Measurements from ENCODE around the gene OSBPL5. TPM values are rescaled to one million over a fixed set of nuclear protein-coding genes. Genes with fewer than 3 reads are reported as not detected.

Gene OSBPL5
- total RNA-seq, 4 donors from 2014 or later = 24.7 to 83.3 (median 48.2) TPM

DNA sequence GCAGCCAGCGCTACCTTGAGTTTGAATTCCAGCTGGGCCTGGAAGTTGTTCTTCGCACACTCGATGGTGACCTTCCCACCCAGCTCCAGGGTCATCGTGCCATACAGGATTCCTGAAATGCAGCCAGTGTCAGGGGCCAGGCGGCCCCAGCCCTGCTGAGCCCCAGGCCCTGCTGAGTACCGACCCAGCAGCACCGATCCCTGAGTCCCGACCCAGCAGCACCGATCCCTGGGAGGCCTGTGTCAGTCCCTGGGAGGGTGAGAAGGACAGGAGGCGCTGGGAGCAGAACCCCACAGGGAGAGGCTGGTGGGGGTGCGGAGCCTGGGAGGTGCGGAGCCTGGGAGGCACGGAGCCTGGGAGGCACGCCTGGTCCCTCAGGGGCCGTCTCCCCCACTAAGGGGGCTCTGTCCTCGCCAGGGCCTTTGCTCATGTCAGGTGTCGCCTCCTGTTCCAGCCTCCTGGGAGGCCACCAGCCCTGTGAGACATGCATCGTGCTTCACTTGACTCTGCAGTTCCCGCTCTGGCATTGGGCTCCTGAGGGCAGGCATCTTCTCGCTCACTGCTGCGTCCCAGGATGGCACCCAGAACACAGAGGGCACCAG lies 70.8 kb downstream of the OSBPL5 start:
- H3K9me3 ChIP-seq = no peaks in the 10 kb centered on the region
- H3K27ac ChIP-seq = peak overlapping the region in 1 of 2 donors; percentile 72
- H3K27me3 ChIP-seq = no peaks in the 10 kb centered on the region
- DNase-seq = peak in 1 of 2 donors; percentile 10
- intact Hi-C loops (cut with DNase I; ENCODE audit: low total_unique reads) = no loop called here
- H3K36me3 ChIP-seq = no peaks in the 10 kb centered on the region
- TF ChIP-seq, protein P1, sequence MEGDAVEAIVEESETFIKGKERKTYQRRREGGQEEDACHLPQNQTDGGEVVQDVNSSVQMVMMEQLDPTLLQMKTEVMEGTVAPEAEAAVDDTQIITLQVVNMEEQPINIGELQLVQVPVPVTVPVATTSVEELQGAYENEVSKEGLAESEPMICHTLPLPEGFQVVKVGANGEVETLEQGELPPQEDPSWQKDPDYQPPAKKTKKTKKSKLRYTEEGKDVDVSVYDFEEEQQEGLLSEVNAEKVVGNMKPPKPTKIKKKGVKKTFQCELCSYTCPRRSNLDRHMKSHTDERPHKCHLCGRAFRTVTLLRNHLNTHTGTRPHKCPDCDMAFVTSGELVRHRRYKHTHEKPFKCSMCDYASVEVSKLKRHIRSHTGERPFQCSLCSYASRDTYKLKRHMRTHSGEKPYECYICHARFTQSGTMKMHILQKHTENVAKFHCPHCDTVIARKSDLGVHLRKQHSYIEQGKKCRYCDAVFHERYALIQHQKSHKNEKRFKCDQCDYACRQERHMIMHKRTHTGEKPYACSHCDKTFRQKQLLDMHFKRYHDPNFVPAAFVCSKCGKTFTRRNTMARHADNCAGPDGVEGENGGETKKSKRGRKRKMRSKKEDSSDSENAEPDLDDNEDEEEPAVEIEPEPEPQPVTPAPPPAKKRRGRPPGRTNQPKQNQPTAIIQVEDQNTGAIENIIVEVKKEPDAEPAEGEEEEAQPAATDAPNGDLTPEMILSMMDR (IDR thresholded peaks at IDR 0.05) = no peak
- TF ChIP-seq POLR2A (IDR thresholded peaks at IDR 0.05) = no peak
- no peak overlapping the region for H3K4me3 ChIP-seq
- no peaks in the 10 kb centered on the region for H3K4me1 ChIP-seq

- no peak overlapping the region for H3K27ac ChIP-seq
- H3K27me3 ChIP-seq = no peaks in the 10 kb centered on the region
- H3K4me3 ChIP-seq = no peak overlapping the region
- H3K36me3 ChIP-seq = no peaks in the 10 kb centered on the region
- intact Hi-C loops (cut with DNase I; ENCODE audit: low total_unique reads) = no loop called here
- no peaks in the 10 kb centered on the region for H3K9me3 ChIP-seq
- TF ChIP-seq, protein P1 (IDR thresholded peaks at IDR 0.05) = no peak
- no peak for TF ChIP-seq POLR2A (IDR thresholded peaks at IDR 0.05)
- H3K4me1 ChIP-seq = no peaks in the 10 kb centered on the region
- DNase-seq = peak in 1 of 2 donors; percentile 15
Measured at GRCh38 chr11:3093281-3094191, 71.6 kb downstream of the OSBPL5 start.

- no peak overlapping the region for H3K4me3 ChIP-seq
- TF ChIP-seq, protein P1 (IDR thresholded peaks at IDR 0.05) = no peak
- TF ChIP-seq POLR2A (IDR thresholded peaks at IDR 0.05) = no peak
- H3K27me3 ChIP-seq = no peaks in the 10 kb centered on the region
- intact Hi-C loops (cut with DNase I; ENCODE audit: low total_unique reads) = no loop called here
- no peak overlapping the region for H3K27ac ChIP-seq
- H3K4me1 ChIP-seq = no peaks in the 10 kb centered on the region
- peak in 1 of 2 donors; percentile 14 for DNase-seq
- H3K36me3 ChIP-seq = no peaks in the 10 kb centered on the region
- no peaks in the 10 kb centered on the region for H3K9me3 ChIP-seq
Measured at GRCh38 chr11:3092603-3093141, 72.4 kb downstream of the OSBPL5 start.

- Histone ChIP-seq H3K36me3 (no peaks in the 10 kb centered on the region), H3K4me1 (no peaks in the 10 kb centered on the region), H3K9me3 (no peaks in the 10 kb centered on the region), H3K4me3 (no peak overlapping the region), H3K27ac (no peak overlapping the region), H3K27me3 (no peaks in the 10 kb centered on the region)
- TF ChIP-seq, protein P1 (IDR thresholded peaks at IDR 0.05) = peak; percentile 95 to 97 (median 96)
- TF ChIP-seq POLR2A (IDR thresholded peaks at IDR 0.05) = no peak
- DNase-seq = peak; percentile 63 to 70
- intact Hi-C loops (cut with DNase I; ENCODE audit: low total_unique reads) = loop anchor here (2.0 kb wide), 1 partner anchor 53 kb away; no protein-coding TSS in a partner anchor
Measured at GRCh38 chr11:3091846-3092602, 73.1 kb downstream of the OSBPL5 start.

Data from uterus (tissue), 4 donors.